MM.1S (cell line): Measurements from ENCODE around the gene GTF2H4.

Experiments used
- EZH2 ChIP-seq: fragments of 300-600 bp; sonication (generic); optimal IDR thresholded peaks from 2 replicates; pipeline ENCODE3; 2017; ENCODE audit warnings: low read depth, mild to moderate bottlenecking, antibody characterized with exemption, low read length, mixed read lengths
- EZH2phosphoT487 ChIP-seq: fragments of 300-600 bp; sonication (generic); IDR thresholded peaks from 2 replicates; pipeline ENCODE4 v1.6.1; 2018; ENCODE audit warnings: antibody characterized with exemption, low read length
- TF ChIP-seq, protein P1 (sequence below): fragments of 300-600 bp; sonication (generic); IDR thresholded peaks from 2 replicates; pipeline ENCODE4 v1.5.1; 2016; ENCODE audit warnings: antibody characterized with exemption, low read length, mixed read lengths

DNA sequence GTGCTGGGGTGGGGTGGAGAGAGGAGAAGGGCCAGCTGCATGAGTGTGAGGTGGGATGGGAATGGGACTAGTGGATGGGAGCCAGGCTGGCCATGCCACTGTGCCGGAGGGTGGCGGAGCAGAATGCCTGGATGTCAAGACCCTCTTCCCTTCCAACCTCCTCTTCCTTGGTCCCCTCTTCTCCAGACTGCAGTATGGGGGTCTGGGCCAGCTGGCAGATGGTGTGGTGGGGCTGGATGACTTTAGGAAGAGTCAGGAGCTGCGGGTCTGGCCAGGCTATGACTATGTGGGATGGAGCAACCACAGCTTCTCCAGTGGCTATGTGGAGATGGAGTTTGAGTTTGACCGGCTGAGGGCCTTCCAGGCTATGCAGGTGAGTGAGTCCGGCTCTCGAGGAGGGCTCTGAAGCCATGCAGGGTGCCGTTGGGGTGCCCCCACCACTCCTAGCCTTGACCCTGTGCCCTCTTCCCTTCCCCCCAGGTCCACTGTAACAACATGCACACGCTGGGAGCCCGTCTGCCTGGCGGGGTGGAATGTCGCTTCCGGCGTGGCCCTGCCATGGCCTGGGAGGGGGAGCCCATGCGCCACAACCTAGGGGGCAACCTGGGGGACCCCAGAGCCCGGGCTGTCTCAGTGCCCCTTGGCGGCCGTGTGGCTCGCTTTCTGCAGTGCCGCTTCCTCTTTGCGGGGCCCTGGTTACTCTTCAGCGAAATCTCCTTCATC, 16.0 kb upstream of the GTF2H4 start:
- TF ChIP-seq, protein P1, sequence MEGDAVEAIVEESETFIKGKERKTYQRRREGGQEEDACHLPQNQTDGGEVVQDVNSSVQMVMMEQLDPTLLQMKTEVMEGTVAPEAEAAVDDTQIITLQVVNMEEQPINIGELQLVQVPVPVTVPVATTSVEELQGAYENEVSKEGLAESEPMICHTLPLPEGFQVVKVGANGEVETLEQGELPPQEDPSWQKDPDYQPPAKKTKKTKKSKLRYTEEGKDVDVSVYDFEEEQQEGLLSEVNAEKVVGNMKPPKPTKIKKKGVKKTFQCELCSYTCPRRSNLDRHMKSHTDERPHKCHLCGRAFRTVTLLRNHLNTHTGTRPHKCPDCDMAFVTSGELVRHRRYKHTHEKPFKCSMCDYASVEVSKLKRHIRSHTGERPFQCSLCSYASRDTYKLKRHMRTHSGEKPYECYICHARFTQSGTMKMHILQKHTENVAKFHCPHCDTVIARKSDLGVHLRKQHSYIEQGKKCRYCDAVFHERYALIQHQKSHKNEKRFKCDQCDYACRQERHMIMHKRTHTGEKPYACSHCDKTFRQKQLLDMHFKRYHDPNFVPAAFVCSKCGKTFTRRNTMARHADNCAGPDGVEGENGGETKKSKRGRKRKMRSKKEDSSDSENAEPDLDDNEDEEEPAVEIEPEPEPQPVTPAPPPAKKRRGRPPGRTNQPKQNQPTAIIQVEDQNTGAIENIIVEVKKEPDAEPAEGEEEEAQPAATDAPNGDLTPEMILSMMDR, result no peak
- TF ChIP-seq EZH2 (no peak), EZH2phosphoT487 (no peak)
